ENCODE data around the gene CLASP2.

GRCh38 chr3:33541918-33542317 lies 176.1 kb downstream of the CLASP2 start:
- TF ChIP-seq CTCF (optimal IDR thresholded peaks at IDR 0.05 in 1 of 3, IDR thresholded peaks at IDR 0.05 in 1 of 3, conservative IDR thresholded peaks at IDR 0.05 in 1 of 3; ENCODE audit: extremely low read depth in 1 of 3, insufficient read depth in 2 of 3, low read length in 3 of 3) (no peak), EZH2 (IDR thresholded peaks at IDR 0.05; ENCODE audit: low read length) (no peak)

Data from keratinocyte (primary cell).